Lung (tissue), 12 donors: Measurements from ENCODE around the gene CYP19A1. TPM values are rescaled to one million over a fixed set of nuclear protein-coding genes. Genes with fewer than 3 reads are reported as not detected.

ENCODE experiments used
- ATAC-seq: fragments of 200-7000 bp; cut with Tn5 transposase; one replicate; pipeline ENCODE4 v1.9.1; 2020; ENCODE audit warnings: moderate number of reproducible peaks; ENCODE audit not compliant: insufficient read depth, low FRiP score
- DNase-seq, 3 donors: peaks; one replicate each; pipeline ENCODE4 v3.0.0-alpha.2; 2013 to 2017
- H3K27ac ChIP-seq, 2 donors: one replicate each; pipeline ENCODE4 v1.5.1; 2013; ENCODE audit warnings: mild to moderate bottlenecking in 2 of 2, moderate library complexity in 2 of 2, control low read depth in 1 of 2, inconsistent platforms in 1 of 2, low read depth in 1 of 2, low read length in 1 of 2
- H3K27me3 ChIP-seq, 3 donors: one replicate each; pipeline ENCODE4 v1.5.1; 2013; ENCODE audit warnings: low read length in 2 of 3; ENCODE audit not compliant: control insufficient read depth in 3 of 3, insufficient read depth in 3 of 3
- H3K36me3 ChIP-seq, 4 donors: one replicate each; pipeline ENCODE4 v1.5.1; 2013; ENCODE audit warnings: low read length in 4 of 4, mild to moderate bottlenecking in 1 of 4, moderate library complexity in 1 of 4; ENCODE audit not compliant: control insufficient read depth in 4 of 4, insufficient read depth in 4 of 4
- H3K4me1 ChIP-seq, 5 donors: one replicate each; pipeline ENCODE4 v1.5.1; 2013; ENCODE audit warnings: low read length in 5 of 5, mild to moderate bottlenecking in 2 of 5, moderate library complexity in 1 of 5; ENCODE audit not compliant: control insufficient read depth in 5 of 5, insufficient read depth in 5 of 5
- H3K4me3 ChIP-seq: one replicate; pipeline ENCODE4 v1.5.1; 2013; ENCODE audit warnings: mild to moderate bottlenecking, control low read depth, moderate library complexity
- H3K9ac ChIP-seq, 2 donors: one replicate each; pipeline ENCODE4 v1.5.1; 2013; ENCODE audit warnings: low read length in 2 of 2, control low read depth in 1 of 2; ENCODE audit not compliant: insufficient read depth in 1 of 2
- H3K9me3 ChIP-seq, 4 donors: one replicate each; pipeline ENCODE4 v1.5.1; 2013; ENCODE audit warnings: low read length in 3 of 4, mild to moderate bottlenecking in 1 of 4, moderate library complexity in 1 of 4; ENCODE audit not compliant: control insufficient read depth in 4 of 4, insufficient read depth in 3 of 4
- CTCF ChIP-seq: IDR thresholded peaks from 2 replicates; pipeline ENCODE4 v1.5.1; 2012; ENCODE audit warnings: mild to moderate bottlenecking; ENCODE audit errors: control extremely low read depth, extremely low read depth
- WGBS, 2 donors: extraction: QIAGEN DNeasy Blood & Tissue Kit; methylation state at CpG; one replicate each; pipeline ENCODE4 v1.1.7; 2013; 5-methylcytosine and 5-hydroxymethylcytosine counted together
- polyA plus RNA-seq, 2 donors: library from polyadenylated mRNA; stranded (reverse); fragments of 200-250 nt; gene quantifications; one replicate each; pipeline ENCODE4 v1.2.1, GENCODE V29; 2013
- total RNA-seq, 2 donors: library from RNA; depleted of rRNA in 1 of 2; stranded (reverse); fragments of >200 nt in 1 of 2; gene quantifications; one replicate each; pipeline ENCODE4 v1.2.1, GENCODE V29; 2014 to 2021
- donor health status: control.
- donor health status: control.
- donor health status: Bipolar disorder and iron deficiency.
- donor health status: healthy.
- donor health status: DM: yes; HTN: yes; CAD: no.

Gene CYP19A1
- total and polyA plus RNA-seq, 4 donors = 0.37 to 9.6 (median 2.4) TPM

- Histone ChIP-seq H3K9me3 (peaks cover 0 to 1% (median 0%) of the 10 kb centered on the region in 4 donors), H3K27me3 (no peaks in the 10 kb centered on the region), H3K27ac (no peak overlapping the region), H3K36me3 (no peaks in the 10 kb centered on the region), H3K9ac (no peak overlapping the region), H3K4me3 (no peak overlapping the region), H3K4me1 (peaks cover 0 to 9% (median 5%) of the 10 kb centered on the region in 5 donors)
- WGBS, 2 donors = 60 to 89% methylated on average over 5 of the region's 5 CpGs
- ATAC-seq (no peak), DNase-seq (no peak)
- TF ChIP-seq CTCF = no peak
Measured at GRCh38 chr15:51366071-51366470, 27.7 kb upstream of the CYP19A1 start.

- H3K9me3 ChIP-seq = peaks cover 0 to 1% (median 0%) of the 10 kb centered on the region in 4 donors
- TF ChIP-seq CTCF = no peak
- no peak overlapping the region for H3K27ac ChIP-seq
- no peak for ATAC-seq
- WGBS, 2 donors = 87 to 92% methylated on average over 6 of the region's 6 CpGs
- H3K4me1 ChIP-seq = peaks cover 0 to 9% (median 5%) of the 10 kb centered on the region in 5 donors
- no peak overlapping the region for H3K4me3 ChIP-seq
- no peaks in the 10 kb centered on the region for H3K36me3 ChIP-seq
- no peak overlapping the region for H3K9ac ChIP-seq
- no peak for DNase-seq
- H3K27me3 ChIP-seq = no peaks in the 10 kb centered on the region
Measured at GRCh38 chr15:51365417-51365816, 27.0 kb upstream of the CYP19A1 start.

- H3K36me3 ChIP-seq = no peaks in the 10 kb centered on the region
- H3K9me3 ChIP-seq = peaks cover 0 to 1% (median 0%) of the 10 kb centered on the region in 4 donors
- ATAC-seq (no peak), DNase-seq (no peak)
- H3K27me3 ChIP-seq = no peaks in the 10 kb centered on the region
- no peak for TF ChIP-seq CTCF
- H3K27ac ChIP-seq = no peak overlapping the region
- 71 to 79% methylated on average over 9 of the region's 9 CpGs for WGBS, 2 donors
- H3K9ac ChIP-seq = no peak overlapping the region
- H3K4me1 ChIP-seq = peaks cover 0 to 5% (median under 1%) of the 10 kb centered on the region in 5 donors
- no peak overlapping the region for H3K4me3 ChIP-seq
Measured at GRCh38 chr15:51363383-51363782, 25.0 kb upstream of the CYP19A1 start.

- H3K4me1 ChIP-seq = no peaks in the 10 kb centered on the region
- H3K27me3 ChIP-seq = no peaks in the 10 kb centered on the region
- H3K36me3 ChIP-seq = no peaks in the 10 kb centered on the region
- TF ChIP-seq CTCF = no peak
- no peaks in the 10 kb centered on the region for H3K9me3 ChIP-seq
- 53 to 75% methylated on average over 7 of the region's 7 CpGs for WGBS, 2 donors
- no peak for DNase-seq
- no peak overlapping the region for H3K9ac ChIP-seq
- H3K4me3 ChIP-seq = no peak overlapping the region
- no peak for ATAC-seq
- H3K27ac ChIP-seq = no peak overlapping the region
Measured at GRCh38 chr15:51359981-51360380, 21.6 kb upstream of the CYP19A1 start.
